ENCODE data around the gene TVP23A.

TVP23A gene

GRCh38 chr16:10737068-10737625 lies 81.4 kb downstream of the TVP23A start:
- H3K4me1 ChIP-seq (ENCODE audit: control insufficient read depth, insufficient read depth, low read length, unreplicated experiment) = peaks cover 15% of the 10 kb centered on the region
- peak overlapping the region; percentile 35 for H2AFZ ChIP-seq (ENCODE audit: low read length, unreplicated experiment)
- H3K36me3 ChIP-seq (ENCODE audit: insufficient read depth, low read length) = no peaks in the 10 kb centered on the region
- H3K79me2 ChIP-seq (ENCODE audit: control insufficient read depth, insufficient read depth, low read length, unreplicated experiment) = no peaks in the 10 kb centered on the region
- no peak overlapping the region for H3K4me3 ChIP-seq (ENCODE audit: low read depth, low read length)
- no peaks in the 10 kb centered on the region for H3K27me3 ChIP-seq (ENCODE audit: insufficient read depth, low read length)
- H3K27ac ChIP-seq (ENCODE audit: low read depth, low read length) = no peak overlapping the region

- Histone ChIP-seq H3K27me3 (ENCODE audit: insufficient read depth, low read length) (no peaks in the 10 kb centered on the region), H2AFZ (ENCODE audit: low read length, unreplicated experiment) (no peak overlapping the region), H3K27ac (ENCODE audit: low read depth, low read length) (no peak overlapping the region), H3K79me2 (ENCODE audit: control insufficient read depth, insufficient read depth, low read length, unreplicated experiment) (no peaks in the 10 kb centered on the region), H3K4me1 (ENCODE audit: control insufficient read depth, insufficient read depth, low read length, unreplicated experiment) (peaks cover 3% of the 10 kb centered on the region), H3K4me3 (ENCODE audit: low read depth, low read length) (no peak overlapping the region), H3K36me3 (ENCODE audit: insufficient read depth, low read length) (no peaks in the 10 kb centered on the region)
Observed at GRCh38 chr16:10731790-10732189, 86.8 kb downstream of the TVP23A start.

- Histone ChIP-seq H3K4me1 (ENCODE audit: control insufficient read depth, insufficient read depth, low read length, unreplicated experiment) (peaks cover 3% of the 10 kb centered on the region), H2AFZ (ENCODE audit: low read length, unreplicated experiment) (no peak overlapping the region), H3K27ac (ENCODE audit: low read depth, low read length) (no peak overlapping the region), H3K36me3 (ENCODE audit: insufficient read depth, low read length) (no peaks in the 10 kb centered on the region), H3K4me3 (ENCODE audit: low read depth, low read length) (no peak overlapping the region), H3K79me2 (ENCODE audit: control insufficient read depth, insufficient read depth, low read length, unreplicated experiment) (no peaks in the 10 kb centered on the region), H3K27me3 (ENCODE audit: insufficient read depth, low read length) (no peaks in the 10 kb centered on the region)
Observed at GRCh38 chr16:10729104-10730048, 89.2 kb downstream of the TVP23A start.

- Histone ChIP-seq H3K79me2 (ENCODE audit: control insufficient read depth, insufficient read depth, low read length, unreplicated experiment) (no peaks in the 10 kb centered on the region), H3K4me1 (ENCODE audit: control insufficient read depth, insufficient read depth, low read length, unreplicated experiment) (peaks cover 3% of the 10 kb centered on the region), H3K36me3 (ENCODE audit: insufficient read depth, low read length) (no peaks in the 10 kb centered on the region), H3K27me3 (ENCODE audit: insufficient read depth, low read length) (no peaks in the 10 kb centered on the region), H3K4me3 (ENCODE audit: low read depth, low read length) (no peak overlapping the region), H3K27ac (ENCODE audit: low read depth, low read length) (no peak overlapping the region), H2AFZ (ENCODE audit: low read length, unreplicated experiment) (no peak overlapping the region)
Observed at GRCh38 chr16:10728003-10728887, 90.3 kb downstream of the TVP23A start.
